GM12878 (cell line): ENCODE measurements around the gene LIMA1. TPM values are rescaled to one million over a fixed set of nuclear protein-coding genes. Genes with fewer than 3 reads are reported as not detected.
"Not testable (repeated sequence)": the region's sequence is repeated elsewhere in the genome, so short reads cannot be mapped to it uniquely, and the experiment has no call there.

Experiments used
- ATAC-seq: fragments of 200-7000 bp; cut with Tn5 transposase; 3 replicates; pipeline ENCODE4 v1.9.1; 2020; ENCODE audit warnings: mild to moderate bottlenecking, moderate library complexity
- BruUV-seq: library from RNA; stranded (reverse); fragments of 400-500 nt; replicated peaks from 2 replicates; lab custom pipeline; 2021; lab: Mats Ljungman, UMichigan
- CTCF ChIA-PET: fragments of 300-600 bp; sonication (Branson Sonifier 250); formaldehyde crosslinking; extraction: SDS; loops from one replicate; lab custom pipeline; 2021; ENCODE audit warnings: inconsistent platforms; lab: Yijun Ruan, JAX
- POLR2A ChIA-PET: fragments of 350-600 bp; formaldehyde crosslinking; extraction: SDS; loops from one replicate; lab custom pipeline; 2021; ENCODE audit warnings: inconsistent platforms; lab: Charles Lee
- RAD21 ChIA-PET: fragments of 300-600 bp; sonication (Branson Sonifier 250); formaldehyde crosslinking; loops from one replicate; lab custom pipeline; 2023; ENCODE audit warnings: antibody characterized with exemption; ENCODE audit not compliant: unreplicated experiment; lab: Charles Lee
- SMC1A ChIA-PET: fragments of 300-600 bp; sonication (Branson Sonifier 250); formaldehyde crosslinking; loops from one replicate; lab custom pipeline; 2023; ENCODE audit not compliant: unreplicated experiment, uncharacterized antibody; lab: Charles Lee
- DNase-seq: peaks from one replicate; pipeline ENCODE4 v3.0.0-alpha.2; 2011; ENCODE audit warnings: low read depth, low spot score
- FAIRE-seq: peaks from 3 replicates; lab custom pipeline; 2011; peaks lifted over from hg19 to GRCh38; lab: Jason Lieb, UNC
- H2AFZ ChIP-seq: 2 replicates; pipeline ENCODE4 v1.6.0; 2011; ENCODE audit warnings: low read depth, low read length, control low read depth; ENCODE audit not compliant: control insufficient read depth
- H3K27ac ChIP-seq: 2 replicates; pipeline ENCODE4 v1.5.1; 2011; ENCODE audit warnings: control low read depth; ENCODE audit not compliant: control insufficient read depth, insufficient read depth
- H3K27me3 ChIP-seq, 2 experiments: replicated peaks in 1 of 2; 2 replicates each; pipeline versions ENCODE4 v1.6.0 to v1.6.1; 2011; ENCODE audit warnings: low read length in 1 of 2; ENCODE audit not compliant: control insufficient read depth in 2 of 2, insufficient read depth in 2 of 2
- H3K36me3 ChIP-seq, 2 experiments: 2 replicates each; pipeline ENCODE4 v1.5.1; 2011; ENCODE audit warnings: low read length in 1 of 2; ENCODE audit not compliant: control insufficient read depth in 2 of 2, insufficient read depth in 2 of 2
- H3K4me1 ChIP-seq: 2 replicates; pipeline ENCODE4 v1.6.1; 2011; ENCODE audit warnings: mild to moderate bottlenecking, low read length, moderate library complexity, mixed read lengths; ENCODE audit not compliant: control insufficient read depth, insufficient read depth
- H3K4me2 ChIP-seq: 2 replicates; pipeline ENCODE4 v1.6.0; 2011; ENCODE audit warnings: control low read depth; ENCODE audit not compliant: control insufficient read depth, insufficient read depth
- H3K4me3 ChIP-seq: fragments of 200-600 bp; sonication (generic); 2 replicates; pipeline ENCODE4 v1.5.1; 2016
- H3K79me2 ChIP-seq: 2 replicates; pipeline ENCODE4 v1.6.0; 2011; ENCODE audit warnings: low read length; ENCODE audit not compliant: control insufficient read depth, insufficient read depth
- H3K9ac ChIP-seq: 2 replicates; pipeline ENCODE4 v1.8.0; 2011; ENCODE audit warnings: low read length, control low read depth, mixed read lengths; ENCODE audit not compliant: control insufficient read depth, insufficient read depth
- H3K9me3 ChIP-seq: replicated peaks from 3 replicates; pipeline ENCODE4 v1.5.1; 2011; ENCODE audit warnings: mild to moderate bottlenecking, low read length; ENCODE audit not compliant: control insufficient read depth, insufficient read depth
- H4K20me1 ChIP-seq: 2 replicates; pipeline ENCODE4 v1.6.0; 2011; ENCODE audit not compliant: control insufficient read depth, insufficient read depth
- CHD4 ChIP-seq: fragments of 200-600 bp; sonication (generic); IDR thresholded peaks from 2 replicates; pipeline ENCODE4 v1.6.1; 2016; ENCODE audit warnings: mild to moderate bottlenecking
- NR2C1 ChIP-seq: fragments of 450-650 bp; IDR thresholded peaks from 2 replicates; pipeline ENCODE4 v1.6.1; 2017; ENCODE audit warnings: antibody characterized with exemption, mild to moderate bottlenecking, moderate library complexity
- TARDBP ChIP-seq: IDR thresholded peaks from 2 replicates; pipeline ENCODE4 v1.6.1; 2016; ENCODE audit warnings: borderline replicate concordance
- WGBS: methylation state at CpG from one replicate; pipeline ENCODE4 v1.1.6; 2016; ENCODE audit warnings: low lambda C conversion rate; ENCODE audit not compliant: insufficient replicate concordance, insufficient coverage; ENCODE audit errors: missing lambda C conversion rate; 5-methylcytosine and 5-hydroxymethylcytosine counted together
- in situ Hi-C: fragments of 300-500 bp; cut with MboI; formaldehyde crosslinking; loops from 9 replicates; pipeline ENCODE4 v1.14.3; 2018; ENCODE audit warnings: mixed read lengths
- intact Hi-C: fragments of 100-400 bp; cut with micrococcal nuclease; formaldehyde crosslinking; loops from one replicate; pipeline ENCODE4 v1.14.2; 2022; ENCODE audit not compliant: unreplicated experiment
- polyA plus RNA-seq, 11 experiments: library from polyadenylated mRNA; depleted of rRNA in 4 of 11; unstranded in 6 of 11; stranded (reverse) in 5 of 11; fragments of >200 nt; fragmentation: Nextera tagmentation in 4 of 11; fragmentation: Illumina TruSeq in 1 of 11; extraction: Ambion mirVana in 4 of 11; extraction: Trizol in 1 of 11; gene quantifications; 1 replicate in 1 of 11; 2 replicates in 10 of 11; pipeline versions ENCODE4 v1.2.1 to v1.2.3, GENCODE V29; 2011 to 2016; ENCODE audit warnings: inconsistent platforms in 2 of 11, missing spikeins in 2 of 11, low read depth in 1 of 11
- total RNA-seq, 4 experiments: library from RNA; depleted of rRNA in 3 of 4; stranded (reverse); fragments of >200 nt in 3 of 4; fragmentation: Illumina TruSeq in 1 of 4; extraction: Trizol in 1 of 4; gene quantifications; 2 replicates each; pipeline versions ENCODE4 v1.2.1 to v1.2.3, GENCODE V29; 2013 to 2021
- TF ChIP-seq, protein P1 (sequence below): fragments of 450-650 bp; formaldehyde crosslinking; IDR thresholded peaks from 2 replicates; pipeline ENCODE4 v1.5.0; 2022; ENCODE audit warnings: mild to moderate bottlenecking, missing genetic modification characterization

The LIMA1 gene
- total and polyA plus RNA-seq, 10 of the 15 experiments (the other 5 are each of a cell fraction or from before 2014, with no cell fraction given), result 53.2 to 109 (median 60.8) TPM

GRCh38 chr12:50219001-50219400 lies 64.3 kb downstream of the LIMA1 start:
- 99% methylated on average over 6 of the region's 6 CpGs for WGBS

DNA sequence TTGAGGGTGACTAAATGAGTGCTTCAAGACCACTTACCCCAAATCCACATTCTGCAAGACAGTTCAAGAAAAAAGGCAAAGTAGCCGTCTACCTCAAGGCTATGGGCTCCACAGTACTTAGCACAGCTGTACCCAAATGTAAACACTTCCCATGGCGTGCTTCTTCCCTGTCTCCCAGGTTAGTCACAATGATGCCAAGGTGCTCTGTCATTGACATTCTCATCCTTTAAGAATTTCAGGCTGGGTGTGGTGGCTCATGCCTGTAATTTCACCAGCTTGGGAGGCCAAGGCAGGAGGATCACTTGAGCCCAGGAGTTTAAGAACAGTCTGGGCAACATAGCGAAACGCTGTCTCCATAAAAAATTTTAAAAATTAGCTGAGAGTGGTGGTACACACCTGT lies 64.9 kb downstream of the LIMA1 start:
- SMC1A ChIA-PET, result interaction anchor here (1.0 to 5.0 kb wide), 3 partner anchors 14 to 36 kb away, joined by 4 to 97 read pairs (median 4); no protein-coding TSS in a partner anchor
- Histone ChIP-seq H3K4me3 (0 out of 2 replicates have a peak overlapping the region, but pooled peaks have one; percentile 40), H3K27ac (no peak overlapping the region), H3K27me3 (no peaks in the 10 kb centered on the region), H3K36me3 (peaks cover 0 to 5% of the 10 kb centered on the region in 2 experiments; a peak in 2 of 4 replicates), H4K20me1 (no peaks in the 10 kb centered on the region), H3K9ac (no peak overlapping the region), H2AFZ (no peak overlapping the region), H3K4me1 (no peaks in the 10 kb centered on the region), H3K9me3 (no peaks in the 10 kb centered on the region), H3K79me2 (peaks cover 87% of the 10 kb centered on the region), H3K4me2 (peak overlapping the region; percentile 34; the same call in 1 of the 2 replicates)
- in situ Hi-C loops, result no loop called here
- BruUV-seq, result no TSS peak
- no peak for ATAC-seq
- TF ChIP-seq TARDBP, result no peak
- TF ChIP-seq NR2C1, result no peak
- TF ChIP-seq, protein P1, sequence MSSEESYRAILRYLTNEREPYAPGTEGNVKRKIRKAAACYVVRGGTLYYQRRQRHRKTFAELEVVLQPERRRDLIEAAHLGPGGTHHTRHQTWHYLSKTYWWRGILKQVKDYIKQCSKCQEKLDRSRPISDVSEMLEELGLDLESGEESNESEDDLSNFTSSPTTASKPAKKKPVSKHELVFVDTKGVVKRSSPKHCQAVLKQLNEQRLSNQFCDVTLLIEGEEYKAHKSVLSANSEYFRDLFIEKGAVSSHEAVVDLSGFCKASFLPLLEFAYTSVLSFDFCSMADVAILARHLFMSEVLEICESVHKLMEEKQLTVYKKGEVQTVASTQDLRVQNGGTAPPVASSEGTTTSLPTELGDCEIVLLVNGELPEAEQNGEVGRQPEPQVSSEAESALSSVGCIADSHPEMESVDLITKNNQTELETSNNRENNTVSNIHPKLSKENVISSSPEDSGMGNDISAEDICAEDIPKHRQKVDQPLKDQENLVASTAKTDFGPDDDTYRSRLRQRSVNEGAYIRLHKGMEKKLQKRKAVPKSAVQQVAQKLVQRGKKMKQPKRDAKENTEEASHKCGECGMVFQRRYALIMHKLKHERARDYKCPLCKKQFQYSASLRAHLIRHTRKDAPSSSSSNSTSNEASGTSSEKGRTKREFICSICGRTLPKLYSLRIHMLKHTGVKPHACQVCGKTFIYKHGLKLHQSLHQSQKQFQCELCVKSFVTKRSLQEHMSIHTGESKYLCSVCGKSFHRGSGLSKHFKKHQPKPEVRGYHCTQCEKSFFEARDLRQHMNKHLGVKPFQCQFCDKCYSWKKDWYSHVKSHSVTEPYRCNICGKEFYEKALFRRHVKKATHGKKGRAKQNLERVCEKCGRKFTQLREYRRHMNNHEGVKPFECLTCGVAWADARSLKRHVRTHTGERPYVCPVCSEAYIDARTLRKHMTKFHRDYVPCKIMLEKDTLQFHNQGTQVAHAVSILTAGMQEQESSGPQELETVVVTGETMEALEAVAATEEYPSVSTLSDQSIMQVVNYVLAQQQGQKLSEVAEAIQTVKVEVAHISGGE (CRISPR knock-in tag), result no peak
- no peak for TF ChIP-seq CHD4
- no peak for DNase-seq
- WGBS, result 99% methylated on average over 4 of the region's 4 CpGs
- CTCF ChIA-PET, result interaction anchor here (1.1 to 5.5 kb wide), 2 partner anchors 42 to 107 kb away, joined by 3 to 37 read pairs; partner anchors contain the start of gene COX14
- no peak for FAIRE-seq
- POLR2A ChIA-PET, result interaction anchor here (0.6 to 6.7 kb wide), 4 partner anchors 7 to 68 kb away, joined by 3 to 54 read pairs (median 4); partner anchors contain the start of gene LIMA1
- intact Hi-C loops, result no loop called here
- RAD21 ChIA-PET, result interaction anchor here (0.7 to 4.6 kb wide), 4 partner anchors 28 to 96 kb away, joined by 3 to 51 read pairs (median 3); no protein-coding TSS in a partner anchor

More at GRCh38 chr12:50219001-50219400, 64.3 kb downstream of the LIMA1 start:
- DNase-seq, H3K27me3 ChIP-seq, H3K4me2 ChIP-seq, ATAC-seq, H3K9me3 ChIP-seq, H3K4me1 ChIP-seq, H3K9ac ChIP-seq, H3K36me3 ChIP-seq, in situ Hi-C loops, FAIRE-seq, H4K20me1 ChIP-seq, H2AFZ ChIP-seq, intact Hi-C loops, H3K27ac ChIP-seq, BruUV-seq: not testable (repeated sequence)
- RAD21 ChIA-PET, result interaction anchor here (0.7 to 4.6 kb wide), 4 partner anchors 28 to 95 kb away, joined by 3 to 51 read pairs (median 3); no protein-coding TSS in a partner anchor
- POLR2A ChIA-PET, result interaction anchor here (0.7 to 6.7 kb wide), 4 partner anchors 7 to 166 kb away, joined by 3 to 54 read pairs (median 3); partner anchors contain the start of gene LIMA1
- Histone ChIP-seq H3K79me2 (peaks cover 83% of the 10 kb centered on the region), H3K4me3 (peak overlapping the region; percentile 40; the same call in 1 of the 2 replicates)
- CTCF ChIA-PET, result interaction anchor here (1.1 to 5.5 kb wide), 2 partner anchors 43 to 108 kb away, joined by 3 to 37 read pairs; partner anchors contain the start of gene COX14
- SMC1A ChIA-PET, result interaction anchor here (1.0 to 6.0 kb wide), 5 partner anchors 15 to 67 kb away, joined by 4 to 97 read pairs (median 11); partner anchors contain the start of gene LIMA1
